Measurements from ENCODE around the gene GALNT15.

GALNT15 gene

GRCh38 chr3:16168211-16168610 lies 6.3 kb upstream of the GALNT15 start:
- DNase-seq = no peak

GRCh38 chr3:16171009-16171408 lies 3.5 kb upstream of the GALNT15 start:
- DNase-seq = no peak

- no peak for DNase-seq
Observed at GRCh38 chr3:16171825-16172224, 2.7 kb upstream of the GALNT15 start.

GRCh38 chr3:16173283-16174025 lies 1.0 kb upstream of the GALNT15 start:
- no peak for DNase-seq

- DNase-seq = no peak
Observed at GRCh38 chr3:16174026-16174355, 489 bp upstream of the GALNT15 start.

- DNase-seq = no peak
Observed at GRCh38 chr3:16174976-16175901, 759 bp downstream of the GALNT15 start.

GRCh38 chr3:16176391-16177030 lies 2.0 kb downstream of the GALNT15 start:
- DNase-seq = no peak

- DNase-seq = no peak
Observed at GRCh38 chr3:16177382-16177781, 2.9 kb downstream of the GALNT15 start.

- no peak for DNase-seq
Observed at GRCh38 chr3:16177962-16178627, 3.6 kb downstream of the GALNT15 start.

- DNase-seq = no peak
Observed at GRCh38 chr3:16178628-16178988, 4.1 kb downstream of the GALNT15 start.

GRCh38 chr3:16179261-16179660 lies 4.8 kb downstream of the GALNT15 start:
- no peak for DNase-seq

GRCh38 chr3:16179771-16180736 lies 5.6 kb downstream of the GALNT15 start:
- DNase-seq = no peak

- no peak for DNase-seq
Observed at GRCh38 chr3:16180737-16181134, 6.3 kb downstream of the GALNT15 start.

- no peak for DNase-seq
Observed at GRCh38 chr3:16181361-16181760, 6.9 kb downstream of the GALNT15 start.

- DNase-seq = no peak
Observed at GRCh38 chr3:16182183-16182582, 7.7 kb downstream of the GALNT15 start.

GRCh38 chr3:16182612-16183011 lies 8.1 kb downstream of the GALNT15 start:
- DNase-seq = no peak

GRCh38 chr3:16183082-16183481 lies 8.6 kb downstream of the GALNT15 start:
- no peak for DNase-seq

GRCh38 chr3:16183601-16184270 lies 9.3 kb downstream of the GALNT15 start:
- peak; percentile 63 for DNase-seq

GRCh38 chr3:16186086-16186485 lies 11.6 kb downstream of the GALNT15 start:
- DNase-seq = no peak

GRCh38 chr3:16186565-16186964 lies 12.1 kb downstream of the GALNT15 start:
- DNase-seq = no peak

GRCh38 chr3:16187213-16187790 lies 12.8 kb downstream of the GALNT15 start:
- peak; percentile 20 for DNase-seq
